ENCODE measurements around the gene DIDO1.
"Not testable (repeated sequence)": the region's sequence is repeated elsewhere in the genome, so short reads cannot be mapped to it uniquely, and the experiment has no call there.

The DIDO1 gene

GRCh38 chr20:62859721-62860120, 66.6 kb downstream of the DIDO1 start:
- no peak for TF ChIP-seq CTCF (IDR thresholded peaks at IDR 0.05; ENCODE audit: low read depth, low read length)
- peak overlapping the region; percentile 60; the same call in 1 of the 2 replicates for H3K4me3 ChIP-seq (ENCODE audit: low read depth, low read length)

- H3K4me3 ChIP-seq (ENCODE audit: low read depth, low read length) = no peak overlapping the region
- no peak for TF ChIP-seq CTCF (IDR thresholded peaks at IDR 0.05; ENCODE audit: low read depth, low read length)
These were observed 68.1 kb downstream of the DIDO1 start for GRCh38 chr20:62858058-62858830.

GRCh38 chr20:62856931-62857619, 69.2 kb downstream of the DIDO1 start:
- no peak for TF ChIP-seq CTCF (IDR thresholded peaks at IDR 0.05; ENCODE audit: low read depth, low read length)
- H3K4me3 ChIP-seq (ENCODE audit: low read depth, low read length) = no peak overlapping the region

- TF ChIP-seq CTCF (IDR thresholded peaks at IDR 0.05; ENCODE audit: low read depth, low read length) = no peak
- H3K4me3 ChIP-seq (ENCODE audit: low read depth, low read length) = no peak overlapping the region
These were observed 71.2 kb downstream of the DIDO1 start for GRCh38 chr20:62855120-62855519.

GRCh38 chr20:62854121-62854520, 72.2 kb downstream of the DIDO1 start:
- no peak overlapping the region for H3K4me3 ChIP-seq (ENCODE audit: low read depth, low read length)
- no peak for TF ChIP-seq CTCF (IDR thresholded peaks at IDR 0.05; ENCODE audit: low read depth, low read length)

- H3K4me3 ChIP-seq (ENCODE audit: low read depth, low read length) = not testable (repeated sequence)
These were observed 73.0 kb downstream of the DIDO1 start for GRCh38 chr20:62853304-62853703.

GRCh38 chr20:62852841-62853240, 73.5 kb downstream of the DIDO1 start:
- H3K4me3 ChIP-seq (ENCODE audit: low read depth, low read length) = no peak overlapping the region
- TF ChIP-seq CTCF (IDR thresholded peaks at IDR 0.05; ENCODE audit: low read depth, low read length) = no peak
